GM23338 (cell line): Measurements from ENCODE around the gene GDF7. TPM values are rescaled to one million over a fixed set of nuclear protein-coding genes. Genes with fewer than 3 reads are reported as not detected.

Experiments
- ATAC-seq: fragments of 200-7000 bp; cut with Tn5 transposase; 3 replicates; pipeline ENCODE4 v1.9.1; 2020
- DNase-seq: peaks from one replicate; pipeline ENCODE4 v3.0.0-alpha.2; 2015; ENCODE audit warnings: low spot score
- H2AFZ ChIP-seq: fragments of 200-600 bp; sonication (generic); 2 replicates; pipeline ENCODE4 v1.8.0; 2016; ENCODE audit warnings: antibody characterized with exemption, mild to moderate bottlenecking, moderate library complexity
- H3F3A ChIP-seq: fragments of 200-600 bp; sonication (generic); replicated peaks from 2 replicates; pipeline ENCODE4 v1.8.0; 2017; ENCODE audit warnings: antibody characterized with exemption, mixed run types, low read depth
- H3K27ac ChIP-seq: fragments of 200-600 bp; sonication (generic); 2 replicates; pipeline ENCODE4 v1.6.1; 2016; ENCODE audit warnings: low read depth
- H3K27me3 ChIP-seq: fragments of 200-600 bp; sonication (generic); 2 replicates; pipeline ENCODE4 v1.8.0; 2016; ENCODE audit warnings: mild to moderate bottlenecking, mixed run types, moderate library complexity; ENCODE audit not compliant: insufficient read depth
- H3K36me3 ChIP-seq: fragments of 200-600 bp; sonication (generic); 2 replicates; pipeline ENCODE4 v1.8.0; 2016; ENCODE audit warnings: mild to moderate bottlenecking; ENCODE audit not compliant: insufficient read depth
- H3K4me1 ChIP-seq: fragments of 200-600 bp; sonication (generic); 2 replicates; pipeline ENCODE4 v1.8.0; 2016; ENCODE audit warnings: mild to moderate bottlenecking, moderate library complexity; ENCODE audit not compliant: insufficient read depth
- H3K4me2 ChIP-seq: fragments of 200-600 bp; sonication (generic); 2 replicates; pipeline ENCODE4 v1.7.1; 2017; ENCODE audit warnings: mixed run types
- H3K4me3 ChIP-seq: fragments of 200-600 bp; sonication (generic); 2 replicates; pipeline ENCODE4 v1.6.1; 2016; ENCODE audit warnings: mixed run types
- H3K79me2 ChIP-seq: fragments of 200-600 bp; sonication (generic); replicated peaks from 2 replicates; pipeline ENCODE4 v1.8.0; 2017; ENCODE audit warnings: mild to moderate bottlenecking; ENCODE audit not compliant: insufficient read depth
- H3K9me2 ChIP-seq: fragments of 200-600 bp; sonication (generic); 2 replicates; pipeline ENCODE4 v1.8.0; 2017; ENCODE audit not compliant: insufficient read depth
- H4K20me1 ChIP-seq: fragments of 200-600 bp; sonication (generic); replicated peaks from 2 replicates; pipeline ENCODE4 v1.8.0; 2017; ENCODE audit warnings: mild to moderate bottlenecking; ENCODE audit not compliant: insufficient read depth
- H3K27ac Mint-ChIP-seq: 2 replicates; pipeline ENCODE4 v1.8.0; 2020; ENCODE audit warnings: inconsistent platforms, mild to moderate bottlenecking, moderate library complexity, mixed read lengths
- H3K27me3 Mint-ChIP-seq: 3 replicates; pipeline ENCODE4 v1.8.0; 2022; ENCODE audit warnings: low read depth, mild to moderate bottlenecking, moderate library complexity, mixed read lengths, inconsistent platforms; ENCODE audit not compliant: insufficient read depth, poor library complexity
- H3K36me3 Mint-ChIP-seq: 3 replicates; pipeline ENCODE4 v1.8.0; 2021; ENCODE audit warnings: low read depth, mild to moderate bottlenecking, inconsistent platforms, moderate library complexity, mixed read lengths
- H3K4me1 Mint-ChIP-seq: 3 replicates; pipeline ENCODE4 v1.8.0; 2020; ENCODE audit warnings: mild to moderate bottlenecking, inconsistent platforms, mixed read lengths
- H3K4me3 Mint-ChIP-seq: 3 replicates; pipeline ENCODE4 v1.8.0; 2021; ENCODE audit warnings: moderate library complexity, mild to moderate bottlenecking, inconsistent platforms, mixed read lengths
- H3K9me3 Mint-ChIP-seq: 3 replicates; pipeline ENCODE4 v1.8.0; 2020; ENCODE audit warnings: moderate library complexity, mild to moderate bottlenecking, inconsistent platforms, mixed read lengths
- CREB1 ChIP-seq: fragments of 250-450 bp; sonication (Bioruptor Pico); IDR thresholded peaks from 2 replicates; pipeline ENCODE4 v1.5.0; 2020; ENCODE audit warnings: low read depth, mild to moderate bottlenecking, moderate library complexity
- ETS1 ChIP-seq: IDR thresholded peaks from 2 replicates; pipeline ENCODE4 v1.6.1; 2016; ENCODE audit warnings: antibody characterized with exemption
- EZH2 ChIP-seq: fragments of 200-600 bp; sonication (generic); IDR thresholded peaks from one replicate; pipeline ENCODE4 v1.8.0; 2017; ENCODE audit warnings: antibody characterized with exemption, mild to moderate bottlenecking, low read depth; ENCODE audit not compliant: unreplicated experiment
- EZH2phosphoT487 ChIP-seq: fragments of 200-600 bp; sonication (generic); IDR thresholded peaks from one replicate; pipeline ENCODE4 v1.8.1; 2018; ENCODE audit warnings: antibody characterized with exemption; ENCODE audit not compliant: unreplicated experiment
- JUNB ChIP-seq: IDR thresholded peaks from one replicate; pipeline ENCODE4 v1.6.1; 2016; ENCODE audit warnings: antibody characterized with exemption; ENCODE audit not compliant: unreplicated experiment
- NANOG ChIP-seq: IDR thresholded peaks from 2 replicates; pipeline ENCODE4 v1.6.1; 2016; ENCODE audit warnings: antibody characterized with exemption, borderline replicate concordance
- POLR2AphosphoS5 ChIP-seq: IDR thresholded peaks from 2 replicates; pipeline ENCODE4 v1.6.1; 2016; ENCODE audit warnings: antibody characterized with exemption, low read depth
- STAT1 ChIP-seq: IDR thresholded peaks from one replicate; pipeline ENCODE4 v1.6.1; 2016; ENCODE audit warnings: antibody characterized with exemption; ENCODE audit not compliant: unreplicated experiment
- ZNF114 ChIP-seq: fragments of 250-450 bp; sonication (Bioruptor Pico); IDR thresholded peaks from 2 replicates; pipeline ENCODE4 v1.5.0; 2020; ENCODE audit warnings: mild to moderate bottlenecking, moderate library complexity
- ZNF331 ChIP-seq: fragments of 250-450 bp; sonication (Bioruptor Pico); IDR thresholded peaks from 2 replicates; pipeline ENCODE4 v1.5.0; 2020; ENCODE audit warnings: low read depth, mild to moderate bottlenecking, moderate library complexity
- polyA plus RNA-seq: library from polyadenylated mRNA; unstranded; fragments of >200 nt; fragmentation: Nextera tagmentation; extraction: Ambion mirVana; gene quantifications from 2 replicates; pipeline ENCODE4 v1.2.1, GENCODE V29; 2016
- total RNA-seq: library from RNA; depleted of rRNA; stranded (reverse); fragments of >200 nt; shearing (Covaris generic); gene quantifications from 2 replicates; pipeline ENCODE4 v1.2.3, GENCODE V29; 2014
- TF ChIP-seq, protein P1 (sequence below), 2 experiments: fragments of 200-600 bp in 1 of 2; sonication (generic) in 1 of 2; conservative IDR thresholded peaks; 2 replicates each; pipeline versions ENCODE4 v1.5.1 to v1.6.1; 2016 to 2017; ENCODE audit warnings: antibody characterized with exemption in 2 of 2, low read depth in 2 of 2, mild to moderate bottlenecking in 2 of 2, moderate library complexity in 1 of 2
- TF ChIP-seq, protein P2 (sequence below): fragments of 250-450 bp; sonication (Bioruptor Pico); IDR thresholded peaks from 2 replicates; pipeline ENCODE4 v1.5.0; 2020; ENCODE audit warnings: mild to moderate bottlenecking, moderate library complexity
- TF ChIP-seq, protein P3 (sequence below): IDR thresholded peaks from one replicate; pipeline ENCODE4 v1.6.1; 2018; ENCODE audit warnings: antibody characterized with exemption; ENCODE audit not compliant: unreplicated experiment

GDF7 gene
- total and polyA plus RNA-seq, 2 experiments from 2014 or later: 0.19 to 0.52 TPM

GRCh38 chr2:20649576-20649975 is 17.4 kb upstream of the GDF7 start:
- Mint-ChIP-seq H3K9me3 (no peaks in the 10 kb centered on the region; the same call in 2 of the 3 replicates), H3K4me1 (peaks cover 26% of the 10 kb centered on the region), H3K36me3 (no peaks in the 10 kb centered on the region; the same call in 1 of the 3 replicates), H3K4me3 (peak overlapping the region; percentile 77; the same call in 1 of the 3 replicates), H3K27me3 (peaks cover 20% of the 10 kb centered on the region), H3K27ac (no peak overlapping the region)
- Histone ChIP-seq H3K4me1 (peaks cover 14% of the 10 kb centered on the region), H3K36me3 (no peaks in the 10 kb centered on the region), H3K4me3 (no peak overlapping the region), H3K4me2 (no peak overlapping the region), H3K9me2 (no peaks in the 10 kb centered on the region), H3F3A (no peaks in the 10 kb centered on the region), H4K20me1 (no peaks in the 10 kb centered on the region), H3K27ac (no peak overlapping the region), H3K79me2 (no peaks in the 10 kb centered on the region), H3K27me3 (peaks cover 10% of the 10 kb centered on the region; the same call in 1 of the 2 replicates), H2AFZ (no peak overlapping the region)
- ATAC-seq (no peak), DNase-seq (no peak)
- TF ChIP-seq, protein P1, sequence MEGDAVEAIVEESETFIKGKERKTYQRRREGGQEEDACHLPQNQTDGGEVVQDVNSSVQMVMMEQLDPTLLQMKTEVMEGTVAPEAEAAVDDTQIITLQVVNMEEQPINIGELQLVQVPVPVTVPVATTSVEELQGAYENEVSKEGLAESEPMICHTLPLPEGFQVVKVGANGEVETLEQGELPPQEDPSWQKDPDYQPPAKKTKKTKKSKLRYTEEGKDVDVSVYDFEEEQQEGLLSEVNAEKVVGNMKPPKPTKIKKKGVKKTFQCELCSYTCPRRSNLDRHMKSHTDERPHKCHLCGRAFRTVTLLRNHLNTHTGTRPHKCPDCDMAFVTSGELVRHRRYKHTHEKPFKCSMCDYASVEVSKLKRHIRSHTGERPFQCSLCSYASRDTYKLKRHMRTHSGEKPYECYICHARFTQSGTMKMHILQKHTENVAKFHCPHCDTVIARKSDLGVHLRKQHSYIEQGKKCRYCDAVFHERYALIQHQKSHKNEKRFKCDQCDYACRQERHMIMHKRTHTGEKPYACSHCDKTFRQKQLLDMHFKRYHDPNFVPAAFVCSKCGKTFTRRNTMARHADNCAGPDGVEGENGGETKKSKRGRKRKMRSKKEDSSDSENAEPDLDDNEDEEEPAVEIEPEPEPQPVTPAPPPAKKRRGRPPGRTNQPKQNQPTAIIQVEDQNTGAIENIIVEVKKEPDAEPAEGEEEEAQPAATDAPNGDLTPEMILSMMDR (conservative IDR thresholded peaks at IDR 0.05; ENCODE audit: low read depth in 2 of 2): no peak
- TF ChIP-seq, protein P2, sequence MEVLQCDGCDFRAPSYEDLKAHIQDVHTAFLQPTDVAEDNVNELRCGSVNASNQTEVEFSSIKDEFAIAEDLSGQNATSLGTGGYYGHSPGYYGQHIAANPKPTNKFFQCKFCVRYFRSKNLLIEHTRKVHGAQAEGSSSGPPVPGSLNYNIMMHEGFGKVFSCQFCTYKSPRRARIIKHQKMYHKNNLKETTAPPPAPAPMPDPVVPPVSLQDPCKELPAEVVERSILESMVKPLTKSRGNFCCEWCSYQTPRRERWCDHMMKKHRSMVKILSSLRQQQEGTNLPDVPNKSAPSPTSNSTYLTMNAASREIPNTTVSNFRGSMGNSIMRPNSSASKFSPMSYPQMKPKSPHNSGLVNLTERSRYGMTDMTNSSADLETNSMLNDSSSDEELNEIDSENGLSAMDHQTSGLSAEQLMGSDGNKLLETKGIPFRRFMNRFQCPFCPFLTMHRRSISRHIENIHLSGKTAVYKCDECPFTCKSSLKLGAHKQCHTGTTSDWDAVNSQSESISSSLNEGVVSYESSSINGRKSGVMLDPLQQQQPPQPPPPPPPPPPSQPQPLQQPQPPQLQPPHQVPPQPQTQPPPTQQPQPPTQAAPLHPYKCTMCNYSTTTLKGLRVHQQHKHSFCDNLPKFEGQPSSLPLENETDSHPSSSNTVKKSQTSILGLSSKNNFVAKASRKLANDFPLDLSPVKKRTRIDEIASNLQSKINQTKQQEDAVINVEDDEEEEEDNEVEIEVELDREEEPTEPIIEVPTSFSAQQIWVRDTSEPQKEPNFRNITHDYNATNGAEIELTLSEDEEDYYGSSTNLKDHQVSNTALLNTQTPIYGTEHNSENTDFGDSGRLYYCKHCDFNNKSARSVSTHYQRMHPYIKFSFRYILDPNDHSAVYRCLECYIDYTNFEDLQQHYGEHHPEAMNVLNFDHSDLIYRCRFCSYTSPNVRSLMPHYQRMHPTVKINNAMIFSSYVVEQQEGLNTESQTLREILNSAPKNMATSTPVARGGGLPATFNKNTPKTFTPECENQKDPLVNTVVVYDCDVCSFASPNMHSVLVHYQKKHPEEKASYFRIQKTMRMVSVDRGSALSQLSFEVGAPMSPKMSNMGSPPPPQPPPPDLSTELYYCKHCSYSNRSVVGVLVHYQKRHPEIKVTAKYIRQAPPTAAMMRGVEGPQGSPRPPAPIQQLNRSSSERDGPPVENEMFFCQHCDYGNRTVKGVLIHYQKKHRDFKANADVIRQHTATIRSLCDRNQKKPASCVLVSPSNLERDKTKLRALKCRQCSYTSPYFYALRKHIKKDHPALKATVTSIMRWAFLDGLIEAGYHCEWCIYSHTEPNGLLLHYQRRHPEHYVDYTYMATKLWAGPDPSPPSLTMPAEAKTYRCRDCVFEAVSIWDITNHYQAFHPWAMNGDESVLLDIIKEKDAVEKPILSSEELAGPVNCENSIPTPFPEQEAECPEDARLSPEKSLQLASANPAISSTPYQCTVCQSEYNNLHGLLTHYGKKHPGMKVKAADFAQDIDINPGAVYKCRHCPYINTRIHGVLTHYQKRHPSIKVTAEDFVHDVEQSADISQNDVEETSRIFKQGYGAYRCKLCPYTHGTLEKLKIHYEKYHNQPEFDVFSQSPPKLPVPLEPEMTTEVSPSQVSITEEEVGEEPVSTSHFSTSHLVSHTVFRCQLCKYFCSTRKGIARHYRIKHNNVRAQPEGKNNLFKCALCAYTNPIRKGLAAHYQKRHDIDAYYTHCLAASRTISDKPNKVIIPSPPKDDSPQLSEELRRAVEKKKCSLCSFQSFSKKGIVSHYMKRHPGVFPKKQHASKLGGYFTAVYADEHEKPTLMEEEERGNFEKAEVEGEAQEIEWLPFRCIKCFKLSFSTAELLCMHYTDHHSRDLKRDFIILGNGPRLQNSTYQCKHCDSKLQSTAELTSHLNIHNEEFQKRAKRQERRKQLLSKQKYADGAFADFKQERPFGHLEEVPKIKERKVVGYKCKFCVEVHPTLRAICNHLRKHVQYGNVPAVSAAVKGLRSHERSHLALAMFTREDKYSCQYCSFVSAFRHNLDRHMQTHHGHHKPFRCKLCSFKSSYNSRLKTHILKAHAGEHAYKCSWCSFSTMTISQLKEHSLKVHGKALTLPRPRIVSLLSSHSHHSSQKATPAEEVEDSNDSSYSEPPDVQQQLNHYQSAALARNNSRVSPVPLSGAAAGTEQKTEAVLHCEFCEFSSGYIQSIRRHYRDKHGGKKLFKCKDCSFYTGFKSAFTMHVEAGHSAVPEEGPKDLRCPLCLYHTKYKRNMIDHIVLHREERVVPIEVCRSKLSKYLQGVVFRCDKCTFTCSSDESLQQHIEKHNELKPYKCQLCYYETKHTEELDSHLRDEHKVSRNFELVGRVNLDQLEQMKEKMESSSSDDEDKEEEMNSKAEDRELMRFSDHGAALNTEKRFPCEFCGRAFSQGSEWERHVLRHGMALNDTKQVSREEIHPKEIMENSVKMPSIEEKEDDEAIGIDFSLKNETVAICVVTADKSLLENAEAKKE (CRISPR knock-in tag): no peak
- no peak for TF ChIP-seq ZNF114 (CRISPR knock-in tag)
- no peak for TF ChIP-seq STAT1
- TF ChIP-seq POLR2AphosphoS5: no peak
- no peak for TF ChIP-seq EZH2phosphoT487
- TF ChIP-seq NANOG: no peak
- TF ChIP-seq, protein P3, sequence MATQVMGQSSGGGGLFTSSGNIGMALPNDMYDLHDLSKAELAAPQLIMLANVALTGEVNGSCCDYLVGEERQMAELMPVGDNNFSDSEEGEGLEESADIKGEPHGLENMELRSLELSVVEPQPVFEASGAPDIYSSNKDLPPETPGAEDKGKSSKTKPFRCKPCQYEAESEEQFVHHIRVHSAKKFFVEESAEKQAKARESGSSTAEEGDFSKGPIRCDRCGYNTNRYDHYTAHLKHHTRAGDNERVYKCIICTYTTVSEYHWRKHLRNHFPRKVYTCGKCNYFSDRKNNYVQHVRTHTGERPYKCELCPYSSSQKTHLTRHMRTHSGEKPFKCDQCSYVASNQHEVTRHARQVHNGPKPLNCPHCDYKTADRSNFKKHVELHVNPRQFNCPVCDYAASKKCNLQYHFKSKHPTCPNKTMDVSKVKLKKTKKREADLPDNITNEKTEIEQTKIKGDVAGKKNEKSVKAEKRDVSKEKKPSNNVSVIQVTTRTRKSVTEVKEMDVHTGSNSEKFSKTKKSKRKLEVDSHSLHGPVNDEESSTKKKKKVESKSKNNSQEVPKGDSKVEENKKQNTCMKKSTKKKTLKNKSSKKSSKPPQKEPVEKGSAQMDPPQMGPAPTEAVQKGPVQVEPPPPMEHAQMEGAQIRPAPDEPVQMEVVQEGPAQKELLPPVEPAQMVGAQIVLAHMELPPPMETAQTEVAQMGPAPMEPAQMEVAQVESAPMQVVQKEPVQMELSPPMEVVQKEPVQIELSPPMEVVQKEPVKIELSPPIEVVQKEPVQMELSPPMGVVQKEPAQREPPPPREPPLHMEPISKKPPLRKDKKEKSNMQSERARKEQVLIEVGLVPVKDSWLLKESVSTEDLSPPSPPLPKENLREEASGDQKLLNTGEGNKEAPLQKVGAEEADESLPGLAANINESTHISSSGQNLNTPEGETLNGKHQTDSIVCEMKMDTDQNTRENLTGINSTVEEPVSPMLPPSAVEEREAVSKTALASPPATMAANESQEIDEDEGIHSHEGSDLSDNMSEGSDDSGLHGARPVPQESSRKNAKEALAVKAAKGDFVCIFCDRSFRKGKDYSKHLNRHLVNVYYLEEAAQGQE: no peak
- TF ChIP-seq ZNF331: no peak
- no peak for TF ChIP-seq CREB1 (CRISPR knock-in tag)
- TF ChIP-seq JUNB: no peak
- no peak for TF ChIP-seq ETS1
- no peak for TF ChIP-seq EZH2
